ENCODE results near the gene PRR20G.
"Not testable (repeated sequence)": the region's sequence is repeated elsewhere in the genome, so short reads cannot be mapped to it uniquely, and the experiment has no call there.

The PRR20G gene

GRCh38 chr3:127287840-127288239 lies at the start of gene PRR20G:
Gene PRR20G, minus strand, starts transcription at chr3:127288046. Its CDS starts 681 bp downstream, at chr3:127287365.
- peak; percentile 6 for DNase-seq (ENCODE audit: low spot score)

- no peak for DNase-seq (ENCODE audit: low spot score)
These were observed 49.2 kb upstream of the PRR20G start for GRCh38 chr3:127337001-127337400.

GRCh38 chr3:127336101-127336500 lies 48.3 kb upstream of the PRR20G start:
- no peak for DNase-seq (ENCODE audit: low spot score)

GRCh38 chr3:127330385-127330784 lies 42.5 kb upstream of the PRR20G start:
- no peak for DNase-seq (ENCODE audit: low spot score)

- DNase-seq (ENCODE audit: low spot score) = no peak
These were observed 41.9 kb upstream of the PRR20G start for GRCh38 chr3:127329631-127330285.

GRCh38 chr3:127328421-127328820 lies 40.6 kb upstream of the PRR20G start:
- no peak for DNase-seq (ENCODE audit: low spot score)

GRCh38 chr3:127326341-127326740 lies 38.5 kb upstream of the PRR20G start:
- DNase-seq (ENCODE audit: low spot score) = no peak

- no peak for DNase-seq (ENCODE audit: low spot score)
These were observed 37.7 kb upstream of the PRR20G start for GRCh38 chr3:127325629-127325961.

GRCh38 chr3:127324913-127325628 lies 37.2 kb upstream of the PRR20G start:
- no peak for DNase-seq (ENCODE audit: low spot score)

- no peak for DNase-seq (ENCODE audit: low spot score)
These were observed 36.2 kb upstream of the PRR20G start for GRCh38 chr3:127324076-127324475.

- DNase-seq (ENCODE audit: low spot score) = no peak
These were observed 35.7 kb upstream of the PRR20G start for GRCh38 chr3:127323581-127323980.

- no peak for DNase-seq (ENCODE audit: low spot score)
These were observed 33.5 kb upstream of the PRR20G start for GRCh38 chr3:127321371-127321770.

- DNase-seq (ENCODE audit: low spot score) = peak; percentile 8
These were observed 32.8 kb upstream of the PRR20G start for GRCh38 chr3:127320529-127321121.

GRCh38 chr3:127316685-127317084 lies 28.8 kb upstream of the PRR20G start:
- DNase-seq (ENCODE audit: low spot score) = no peak

GRCh38 chr3:127312818-127313217 lies 25.0 kb upstream of the PRR20G start:
- no peak for DNase-seq (ENCODE audit: low spot score)

- not testable (repeated sequence) for DNase-seq (ENCODE audit: low spot score)
These were observed 21.0 kb upstream of the PRR20G start for GRCh38 chr3:127308821-127309220.

- DNase-seq (ENCODE audit: low spot score) = no peak
These were observed 20.1 kb upstream of the PRR20G start for GRCh38 chr3:127307916-127308315.

GRCh38 chr3:127307112-127307835 lies 19.4 kb upstream of the PRR20G start:
- peak; percentile 10 for DNase-seq (ENCODE audit: low spot score)

GRCh38 chr3:127306361-127307111 lies 18.7 kb upstream of the PRR20G start:
- DNase-seq (ENCODE audit: low spot score) = no peak

- DNase-seq (ENCODE audit: low spot score) = no peak
These were observed 17.7 kb upstream of the PRR20G start for GRCh38 chr3:127305499-127306060.

- no peak for DNase-seq (ENCODE audit: low spot score)
These were observed 16.4 kb upstream of the PRR20G start for GRCh38 chr3:127304121-127304744.
